Measurements from ENCODE around the gene NEK9. TPM values are rescaled to one million over a fixed set of nuclear protein-coding genes. Genes with fewer than 3 reads are reported as not detected.

Gene NEK9
- total RNA-seq, 2 experiments from 2014 or later, result 74.9 to 81.6 TPM

GRCh38 chr14:75053396-75054291 is 73.2 kb downstream of the NEK9 start:
- no peaks in the 10 kb centered on the region for H3K9me3 Mint-ChIP-seq
- no peak for DNase-seq
- no peak overlapping the region for H3K27ac Mint-ChIP-seq
- no peak overlapping the region for H3K4me3 Mint-ChIP-seq
- ChIA-PET CTCF (no interaction called here), POLR2A (no interaction called here)
- H3K36me3 Mint-ChIP-seq (ENCODE audit: low read depth), result peaks cover 62% of the 10 kb centered on the region
- H3K4me1 Mint-ChIP-seq, result peaks cover 58% of the 10 kb centered on the region
- H3K27me3 Mint-ChIP-seq, result no peaks in the 10 kb centered on the region

GRCh38 chr14:75051556-75051899 is 75.3 kb downstream of the NEK9 start:
- Mint-ChIP-seq H3K4me1 (peaks cover 69% of the 10 kb centered on the region), H3K36me3 (ENCODE audit: low read depth) (peaks cover 62% of the 10 kb centered on the region), H3K27ac (peak overlapping the region; percentile 93), H3K9me3 (no peaks in the 10 kb centered on the region), H3K4me3 (peak overlapping the region; percentile 86), H3K27me3 (no peaks in the 10 kb centered on the region)
- no peak for DNase-seq
- CTCF ChIA-PET, result interaction anchor here (0.6 to 1.3 kb wide), 5 partner anchors 11 to 889 kb away, joined by 3 to 4 read pairs (median 3); partner anchors contain the start of gene ACYP1
- POLR2A ChIA-PET, result interaction anchor here (0.6 kb wide), 1 partner anchor 11 kb away, joined by 6 read pairs; no protein-coding TSS in a partner anchor

GRCh38 chr14:75050852-75051555 is 75.8 kb downstream of the NEK9 start, which contains the start of gene MLH3:
MLH3 (minus strand) TSS chr14:75051467; CDS start chr14:75049655, 1,812 bp downstream.
- peaks cover 60% of the 10 kb centered on the region for H3K36me3 Mint-ChIP-seq (ENCODE audit: low read depth)
- H3K27me3 Mint-ChIP-seq, result no peaks in the 10 kb centered on the region
- H3K4me3 Mint-ChIP-seq, result peak within 1 kb of the TSS; percentile 86
- H3K4me1 Mint-ChIP-seq, result peaks cover 70% of the 10 kb centered on the region
- CTCF ChIA-PET, result interaction anchor here (0.6 to 2.9 kb wide), 5 partner anchors 12 to 889 kb away, joined by 3 to 9 read pairs (median 4); partner anchors contain the start of gene ACYP1
- peak; percentile 76 for DNase-seq
- H3K27ac Mint-ChIP-seq, result peak within 1 kb of the TSS; percentile 93
- POLR2A ChIA-PET, result interaction anchor here (0.6 kb wide), 1 partner anchor 11 kb away, joined by 6 read pairs; no protein-coding TSS in a partner anchor
- H3K9me3 Mint-ChIP-seq, result no peaks in the 10 kb centered on the region

- H3K36me3 Mint-ChIP-seq (ENCODE audit: low read depth), result peaks cover 52% of the 10 kb centered on the region
- H3K4me3 Mint-ChIP-seq, result peak overlapping the region; percentile 75
- peaks cover 72% of the 10 kb centered on the region for H3K4me1 Mint-ChIP-seq
- POLR2A ChIA-PET, result no interaction called here
- H3K9me3 Mint-ChIP-seq, result no peaks in the 10 kb centered on the region
- DNase-seq, result no peak
- no peak overlapping the region for H3K27ac Mint-ChIP-seq
- no peaks in the 10 kb centered on the region for H3K27me3 Mint-ChIP-seq
- CTCF ChIA-PET, result interaction anchor here (0.7 to 2.9 kb wide), 4 partner anchors 12 to 252 kb away, joined by 4 to 9 read pairs (median 6); partner anchors contain the start of gene ACYP1
Measured at GRCh38 chr14:75049731-75050201, 77.1 kb downstream of the NEK9 start.

- no peak for DNase-seq
- ChIA-PET CTCF (interaction anchor here (1.1 to 2.9 kb wide), 3 partner anchors 15 to 252 kb away, joined by 4 to 9 read pairs (median 7); partner anchors contain the start of gene ACYP1), POLR2A (no interaction called here)
- no peaks in the 10 kb centered on the region for H3K9me3 Mint-ChIP-seq
- no peak overlapping the region for H3K27ac Mint-ChIP-seq
- H3K4me1 Mint-ChIP-seq, result peaks cover 74% of the 10 kb centered on the region
- H3K36me3 Mint-ChIP-seq (ENCODE audit: low read depth), result peaks cover 48% of the 10 kb centered on the region
- no peak overlapping the region for H3K4me3 Mint-ChIP-seq
- H3K27me3 Mint-ChIP-seq, result no peaks in the 10 kb centered on the region
Measured at GRCh38 chr14:75049136-75049535, 77.7 kb downstream of the NEK9 start.

GRCh38 chr14:75048101-75048500 is 78.7 kb downstream of the NEK9 start:
- Mint-ChIP-seq H3K9me3 (no peaks in the 10 kb centered on the region), H3K4me3 (no peak overlapping the region), H3K36me3 (ENCODE audit: low read depth) (peaks cover 44% of the 10 kb centered on the region), H3K4me1 (peaks cover 66% of the 10 kb centered on the region), H3K27me3 (no peaks in the 10 kb centered on the region), H3K27ac (no peak overlapping the region)
- no peak for DNase-seq
- ChIA-PET POLR2A (no interaction called here), CTCF (no interaction called here)

GRCh38 chr14:75047506-75047905 is 79.3 kb downstream of the NEK9 start:
- H3K36me3 Mint-ChIP-seq (ENCODE audit: low read depth), result peaks cover 39% of the 10 kb centered on the region
- H3K9me3 Mint-ChIP-seq, result no peaks in the 10 kb centered on the region
- POLR2A ChIA-PET, result no interaction called here
- H3K27ac Mint-ChIP-seq, result no peak overlapping the region
- no peak overlapping the region for H3K4me3 Mint-ChIP-seq
- no peaks in the 10 kb centered on the region for H3K27me3 Mint-ChIP-seq
- peaks cover 60% of the 10 kb centered on the region for H3K4me1 Mint-ChIP-seq
- CTCF ChIA-PET, result no interaction called here
- DNase-seq, result no peak

- peaks cover 35% of the 10 kb centered on the region for H3K36me3 Mint-ChIP-seq (ENCODE audit: low read depth)
- DNase-seq, result no peak
- CTCF ChIA-PET, result no interaction called here
- H3K4me3 Mint-ChIP-seq, result no peak overlapping the region
- no peaks in the 10 kb centered on the region for H3K27me3 Mint-ChIP-seq
- POLR2A ChIA-PET, result no interaction called here
- H3K4me1 Mint-ChIP-seq, result peaks cover 54% of the 10 kb centered on the region
- no peak overlapping the region for H3K27ac Mint-ChIP-seq
- no peaks in the 10 kb centered on the region for H3K9me3 Mint-ChIP-seq
Measured at GRCh38 chr14:75046899-75047298, 79.9 kb downstream of the NEK9 start.

GRCh38 chr14:75046275-75046674 is 80.6 kb downstream of the NEK9 start:
- Mint-ChIP-seq H3K36me3 (ENCODE audit: low read depth) (peaks cover 33% of the 10 kb centered on the region), H3K4me1 (peaks cover 51% of the 10 kb centered on the region), H3K4me3 (no peak overlapping the region), H3K27me3 (no peaks in the 10 kb centered on the region), H3K9me3 (no peaks in the 10 kb centered on the region), H3K27ac (no peak overlapping the region)
- ChIA-PET POLR2A (no interaction called here), CTCF (no interaction called here)
- no peak for DNase-seq

- H3K27me3 Mint-ChIP-seq, result no peaks in the 10 kb centered on the region
- no peaks in the 10 kb centered on the region for H3K9me3 Mint-ChIP-seq
- no peak overlapping the region for H3K27ac Mint-ChIP-seq
- DNase-seq, result no peak
- H3K4me3 Mint-ChIP-seq, result no peak overlapping the region
- ChIA-PET CTCF (interaction anchor here (0.7 kb wide), 1 partner anchor 19 kb away, joined by 3 read pairs; the partner anchor contains the start of gene ACYP1), POLR2A (no interaction called here)
- peaks cover 38% of the 10 kb centered on the region for H3K4me1 Mint-ChIP-seq
- H3K36me3 Mint-ChIP-seq (ENCODE audit: low read depth), result peaks cover 30% of the 10 kb centered on the region
Measured at GRCh38 chr14:75044752-75045151, 82.1 kb downstream of the NEK9 start.

GRCh38 chr14:75044322-75044721 is 82.5 kb downstream of the NEK9 start:
- no peaks in the 10 kb centered on the region for H3K27me3 Mint-ChIP-seq
- H3K4me1 Mint-ChIP-seq, result peaks cover 35% of the 10 kb centered on the region
- no peak overlapping the region for H3K4me3 Mint-ChIP-seq
- peaks cover 25% of the 10 kb centered on the region for H3K36me3 Mint-ChIP-seq (ENCODE audit: low read depth)
- ChIA-PET POLR2A (no interaction called here), CTCF (no interaction called here)
- DNase-seq, result no peak
- H3K9me3 Mint-ChIP-seq, result no peaks in the 10 kb centered on the region
- H3K27ac Mint-ChIP-seq, result no peak overlapping the region

- Mint-ChIP-seq H3K27ac (no peak overlapping the region), H3K9me3 (no peaks in the 10 kb centered on the region), H3K27me3 (no peaks in the 10 kb centered on the region), H3K36me3 (ENCODE audit: low read depth) (peaks cover 17% of the 10 kb centered on the region), H3K4me3 (no peak overlapping the region), H3K4me1 (peaks cover 23% of the 10 kb centered on the region)
- no peak for DNase-seq
- CTCF ChIA-PET, result no interaction called here
- POLR2A ChIA-PET, result interaction anchor here (0.7 kb wide), 1 partner anchor 20 kb away, joined by 4 read pairs; no protein-coding TSS in a partner anchor
Measured at GRCh38 chr14:75042035-75042434, 84.8 kb downstream of the NEK9 start.

GRCh38 chr14:75041613-75042012 is 85.2 kb downstream of the NEK9 start:
- CTCF ChIA-PET, result no interaction called here
- Mint-ChIP-seq H3K27ac (no peak overlapping the region), H3K4me3 (no peak overlapping the region), H3K9me3 (no peaks in the 10 kb centered on the region), H3K36me3 (ENCODE audit: low read depth) (peaks cover 15% of the 10 kb centered on the region), H3K4me1 (peaks cover 19% of the 10 kb centered on the region), H3K27me3 (no peaks in the 10 kb centered on the region)
- POLR2A ChIA-PET, result no interaction called here
- DNase-seq, result no peak

Data from activated CD4-positive, alpha-beta T cell treated with anti-CD3 and anti-CD28 coated beads, Interleukin-2, amount 10 ng/mL, durations not matched to agents 7 days and 5 days (primary cell).